Right lung (tissue), 5 donors: ENCODE data around the gene HAAO. TPM values are rescaled to one million over a fixed set of nuclear protein-coding genes. Genes with fewer than 3 reads are reported as not detected.

Experiments used
- polyA plus RNA-seq, 5 donors: library from polyadenylated mRNA; unstranded; fragments of 120-200 nt; gene quantifications; one replicate each; pipeline versions ENCODE4 v1.2.1 to v1.2.3, GENCODE V29; 2013; ENCODE audit warnings: inconsistent platforms in 1 of 5, low replicate concordance in 1 of 5; ENCODE audit not compliant: insufficient read length in 5 of 5, insufficient read depth in 1 of 5

HAAO gene
- polyA plus RNA-seq, 5 donors: 21.8 to 36.0 (median 25.7) TPM

Other genes with a start within 250 kb of the HAAO start
- 10 to 100 TPM; 47.0 to 80.4 (median 72.9) TPM for gene MTA3, start 224.0 kb downstream of the HAAO start, polyA plus RNA-seq
- gene OXER1, start 28.4 kb downstream of the HAAO start, polyA plus RNA-seq: 1 to 10 TPM; 6.5 to 10.0 (median 8.9) TPM